ENCODE data around the gene UIMC1.
"Not testable (repeated sequence)": the region's sequence is repeated elsewhere in the genome, so short reads cannot be mapped to it uniquely, and the experiment has no call there.

UIMC1 gene

GRCh38 chr5:176881816-176882566 is 124.6 kb downstream of the UIMC1 start:
- no peak for DNase-seq

GRCh38 chr5:176881021-176881749 is 125.4 kb downstream of the UIMC1 start:
- no peak for DNase-seq

GRCh38 chr5:176880366-176881020 is 126.1 kb downstream of the UIMC1 start:
- DNase-seq = no peak

GRCh38 chr5:176879663-176880361 is 126.8 kb downstream of the UIMC1 start:
- DNase-seq = no peak

GRCh38 chr5:176878906-176879662 is 127.5 kb downstream of the UIMC1 start:
- DNase-seq = no peak

GRCh38 chr5:176878463-176878862 is 128.1 kb downstream of the UIMC1 start:
- DNase-seq = no peak

GRCh38 chr5:176877793-176878331 is 128.7 kb downstream of the UIMC1 start:
- DNase-seq = no peak

- DNase-seq = no peak
These were observed 129.8 kb downstream of the UIMC1 start for GRCh38 chr5:176876506-176877431.

GRCh38 chr5:176875783-176876505 is 130.6 kb downstream of the UIMC1 start:
- DNase-seq = no peak

GRCh38 chr5:176875014-176875550 is 131.5 kb downstream of the UIMC1 start:
- no peak for DNase-seq

GRCh38 chr5:176874198-176874780 is 132.3 kb downstream of the UIMC1 start:
- no peak for DNase-seq

GRCh38 chr5:176873541-176874172 is 132.9 kb downstream of the UIMC1 start:
- DNase-seq = no peak

- not testable (repeated sequence) for DNase-seq
These were observed 133.6 kb downstream of the UIMC1 start for GRCh38 chr5:176873011-176873410.

- not testable (repeated sequence) for DNase-seq
These were observed 134.0 kb downstream of the UIMC1 start for GRCh38 chr5:176872586-176872985.

GRCh38 chr5:176870644-176871043 is 135.9 kb downstream of the UIMC1 start:
- DNase-seq = not testable (repeated sequence)

GRCh38 chr5:176870110-176870591 is 136.4 kb downstream of the UIMC1 start:
- no peak for DNase-seq

GRCh38 chr5:176869501-176870109 is 137.0 kb downstream of the UIMC1 start:
- no peak for DNase-seq

- DNase-seq = no peak
These were observed 137.8 kb downstream of the UIMC1 start for GRCh38 chr5:176868731-176869130.

Measured in activated naive CD4-positive, alpha-beta T cell treated with anti-CD3 and anti-CD28 coated beads, Interleukin-2, amount 50 U/mL, for 16 hours (primary cell).